HG03558 (cell line): ENCODE data around the gene PLEKHA7.
"Not testable (repeated sequence)": the region's sequence is repeated elsewhere in the genome, so short reads cannot be mapped to it uniquely, and the experiment has no call there.

Experiments
- ATAC-seq: cut with Tn5 transposase; IDR thresholded peaks from one replicate; pipeline ENCODE4 v1.9.1; 2021; ENCODE audit warnings: moderate number of reproducible peaks; ENCODE audit not compliant: unreplicated experiment; ENCODE audit errors: extremely low read depth

The PLEKHA7 gene

GRCh38 chr11:16982256-16982671 lies 31.9 kb downstream of the PLEKHA7 start:
- ATAC-seq, result no peak

DNA sequence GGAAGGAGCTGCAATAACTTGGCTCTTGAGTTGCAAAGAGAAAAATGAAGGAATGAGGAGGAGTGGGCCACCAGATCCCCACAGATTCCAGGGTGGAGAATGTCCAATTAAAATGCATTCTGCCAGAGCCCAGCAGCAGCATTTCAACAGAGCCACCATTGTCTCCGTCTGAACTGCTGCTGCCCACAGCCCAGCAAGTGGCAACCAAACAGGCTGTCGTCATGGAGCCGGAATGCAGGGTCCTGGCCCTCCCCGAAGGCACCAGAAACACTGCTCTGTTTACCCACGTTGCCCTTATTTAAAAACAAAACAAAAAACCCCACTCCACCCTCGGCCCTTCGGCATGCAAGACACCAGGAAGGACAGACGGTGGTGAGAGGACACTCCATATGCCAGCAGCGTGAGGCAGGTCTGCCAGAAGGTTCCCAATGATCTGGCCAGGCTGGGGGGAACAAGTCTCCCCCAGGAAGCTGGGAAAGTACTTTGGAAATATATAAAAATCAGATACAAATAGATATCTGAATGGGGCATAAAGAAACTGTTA lies 32.5 kb downstream of the PLEKHA7 start:
- no peak for ATAC-seq

DNA sequence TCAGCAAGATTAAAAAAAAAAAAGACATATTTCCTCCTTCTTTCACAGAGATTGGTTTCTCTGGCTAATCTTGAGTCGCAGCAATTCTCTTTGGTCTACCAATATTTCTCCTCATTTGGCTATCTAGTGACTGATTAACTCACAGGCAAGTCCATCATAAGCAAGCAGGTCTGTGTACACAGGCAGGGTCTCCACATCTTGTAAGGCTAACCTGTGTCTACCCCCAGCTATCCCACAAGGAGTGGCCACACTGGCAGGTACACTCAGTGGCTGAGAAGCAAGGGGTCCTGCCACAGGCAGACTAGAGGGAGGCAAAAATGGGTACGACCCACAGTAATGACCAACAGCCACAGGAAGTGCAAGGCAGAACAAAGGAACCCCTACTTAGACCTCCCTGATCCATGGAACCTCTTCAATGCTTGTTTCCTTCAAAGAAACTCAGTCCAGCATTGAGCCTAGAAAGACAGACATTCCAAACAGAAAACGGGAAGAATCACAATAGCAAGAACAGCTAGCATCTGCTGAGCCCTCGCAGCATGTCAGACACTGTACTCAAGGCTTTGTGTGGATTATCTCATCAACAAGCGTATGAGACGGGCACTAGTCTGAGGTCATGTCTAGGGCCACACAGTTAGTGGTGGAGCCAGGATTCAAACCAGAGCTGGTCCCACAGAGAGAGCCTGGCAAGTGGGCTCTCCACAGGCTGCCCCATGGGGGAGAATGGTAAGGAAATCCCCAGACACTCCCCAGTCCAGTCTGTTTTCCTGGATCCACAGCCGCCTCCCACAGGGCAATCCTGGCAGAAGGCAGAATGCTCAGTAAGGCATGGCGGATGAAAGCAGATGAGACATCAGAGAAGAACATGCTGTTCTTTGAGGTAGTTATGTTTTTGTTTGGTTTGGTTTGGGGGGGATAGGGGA lies 34.3 kb downstream of the PLEKHA7 start:
- no peak for ATAC-seq

- ATAC-seq, result no peak
These were observed 36.3 kb downstream of the PLEKHA7 start for GRCh38 chr11:16977994-16978315.

- no peak for ATAC-seq
These were observed 36.8 kb downstream of the PLEKHA7 start for GRCh38 chr11:16977136-16977993.

DNA sequence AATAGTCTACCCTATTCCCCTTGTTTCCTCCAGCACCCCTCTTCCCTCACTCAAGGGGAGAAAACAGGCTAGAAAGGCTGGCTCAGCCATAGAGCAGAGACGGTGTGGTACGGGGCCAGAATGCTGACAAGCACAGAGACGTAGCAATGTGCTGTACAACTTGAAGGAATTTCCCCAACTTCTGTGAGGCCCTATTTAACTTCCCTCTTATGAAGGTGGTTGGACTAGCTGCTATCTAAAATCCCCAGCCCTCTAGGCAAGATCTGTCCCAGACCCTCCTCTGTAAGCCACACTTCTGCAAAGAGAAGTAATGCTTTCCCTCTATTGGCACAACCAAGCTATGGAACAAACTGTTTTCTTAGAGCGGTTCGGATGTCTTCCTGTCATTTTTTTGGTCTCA lies 37.8 kb downstream of the PLEKHA7 start:
- ATAC-seq, result no peak

DNA sequence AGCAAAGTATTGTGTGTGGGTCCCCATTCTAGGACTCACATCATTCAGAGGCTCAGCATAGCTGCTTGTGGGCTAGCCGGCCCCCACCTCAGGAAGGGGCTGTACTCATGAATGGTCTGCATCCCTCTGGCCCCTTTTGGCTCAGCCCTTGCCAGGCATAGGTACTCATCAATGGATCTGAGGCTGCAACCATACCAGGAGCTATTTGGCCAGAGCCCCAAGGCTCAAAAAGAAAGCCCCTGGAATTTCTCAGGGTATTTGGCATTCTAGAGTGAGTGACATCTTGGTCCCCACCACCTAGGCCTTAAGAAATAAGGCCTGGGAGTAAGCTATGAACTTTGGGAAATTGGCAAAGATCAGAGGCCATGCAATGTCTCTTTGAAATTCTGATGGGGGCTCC lies 38.3 kb downstream of the PLEKHA7 start:
- ATAC-seq, result no peak

DNA sequence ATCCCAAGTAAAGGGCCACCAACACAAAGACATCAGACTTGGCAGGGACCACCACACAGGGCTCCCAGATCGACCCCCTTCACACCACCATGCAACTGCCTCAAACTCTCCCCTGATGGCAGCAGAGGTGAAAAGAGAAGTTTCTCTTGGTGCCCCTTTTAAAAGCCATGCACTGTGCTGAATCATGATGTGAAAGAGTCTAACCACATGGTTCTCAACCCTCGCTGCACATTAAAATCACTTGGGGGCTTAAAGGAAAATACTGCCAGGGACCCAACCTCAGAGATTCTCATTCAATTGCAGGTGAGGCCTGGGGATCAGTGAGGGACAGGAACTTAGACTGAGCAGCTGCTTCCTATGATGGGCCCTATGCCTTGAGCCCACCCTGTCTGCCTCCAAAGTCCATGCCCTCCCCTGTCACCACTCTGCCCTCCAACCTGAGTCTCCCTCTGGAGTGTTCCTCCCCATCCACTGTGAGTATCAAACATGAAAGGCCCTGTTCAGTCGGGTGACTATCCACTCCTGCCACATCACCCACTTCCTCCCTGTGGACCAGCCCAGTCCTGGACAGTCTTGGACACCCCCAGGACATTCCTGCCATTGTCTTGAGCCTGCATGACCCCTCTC lies 40.8 kb downstream of the PLEKHA7 start:
- ATAC-seq, result no peak

DNA sequence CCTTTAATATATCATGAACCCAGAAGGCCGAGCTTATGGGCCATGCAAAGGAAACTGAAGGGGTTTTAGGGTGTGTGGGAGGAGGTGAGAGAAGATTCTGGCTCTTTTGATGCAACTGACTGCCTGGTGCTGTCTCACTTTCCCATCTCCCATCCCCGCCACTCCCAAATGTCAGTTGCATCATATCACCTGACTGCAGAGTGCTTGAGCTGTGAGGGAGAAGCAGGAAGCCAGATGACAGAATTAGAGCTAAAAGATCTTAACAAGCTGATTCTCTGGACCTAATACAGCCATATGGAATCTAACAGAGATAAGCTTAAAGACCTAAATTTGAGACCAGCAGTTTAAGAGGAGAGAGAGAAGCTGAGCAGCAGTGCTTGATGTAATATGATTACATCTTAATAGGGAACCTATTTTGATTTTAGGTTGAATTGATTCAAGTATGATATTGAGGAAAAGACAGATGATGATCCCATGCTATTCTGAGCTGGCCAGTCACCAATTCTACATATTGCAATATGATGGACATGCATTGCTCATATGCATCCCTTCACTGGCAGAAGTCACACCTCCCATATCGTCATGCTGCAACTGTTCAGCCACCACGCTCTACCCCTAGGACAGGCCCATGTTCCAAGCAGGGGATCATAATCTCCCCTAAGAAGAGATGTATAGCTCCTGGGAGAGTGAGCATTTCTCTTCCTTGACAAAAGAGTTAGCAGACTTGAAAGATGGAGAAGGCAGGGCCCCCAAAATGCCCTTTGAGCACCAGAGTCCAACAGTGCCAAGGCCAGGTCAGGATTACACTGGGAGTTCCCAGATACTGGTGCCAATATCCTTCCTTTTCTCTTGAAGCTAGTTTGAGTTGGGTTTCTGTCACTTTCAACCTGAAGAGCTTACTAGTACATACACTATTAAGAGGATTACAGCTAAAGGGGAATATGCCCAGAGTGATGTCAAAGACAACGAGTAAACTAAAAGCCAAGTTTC lies 44.9 kb downstream of the PLEKHA7 start:
- no peak for ATAC-seq

DNA sequence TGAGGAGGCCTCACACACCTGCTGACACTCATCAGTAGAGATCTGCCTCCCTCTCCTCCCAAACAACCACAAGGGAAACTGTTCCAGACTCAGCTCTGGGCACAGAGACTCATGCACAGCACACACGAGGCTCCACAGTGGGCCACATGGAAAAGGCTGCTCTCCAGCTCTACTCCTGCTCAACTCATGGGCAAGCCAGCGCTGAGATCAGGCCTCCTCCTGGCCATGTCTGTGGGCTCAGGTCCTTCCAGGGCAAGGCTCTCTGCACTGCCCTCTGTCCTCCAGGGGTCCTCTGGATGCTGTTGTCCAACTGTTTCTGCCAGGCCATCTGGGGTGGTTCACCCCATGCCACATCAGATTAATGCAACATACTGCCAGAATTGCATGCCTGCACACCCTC lies 46.0 kb downstream of the PLEKHA7 start:
- no peak for ATAC-seq

- no peak for ATAC-seq
These were observed 47.1 kb downstream of the PLEKHA7 start for GRCh38 chr11:16966930-16967671.

GRCh38 chr11:16964501-16964900 lies 49.7 kb downstream of the PLEKHA7 start:
- no peak for ATAC-seq

DNA sequence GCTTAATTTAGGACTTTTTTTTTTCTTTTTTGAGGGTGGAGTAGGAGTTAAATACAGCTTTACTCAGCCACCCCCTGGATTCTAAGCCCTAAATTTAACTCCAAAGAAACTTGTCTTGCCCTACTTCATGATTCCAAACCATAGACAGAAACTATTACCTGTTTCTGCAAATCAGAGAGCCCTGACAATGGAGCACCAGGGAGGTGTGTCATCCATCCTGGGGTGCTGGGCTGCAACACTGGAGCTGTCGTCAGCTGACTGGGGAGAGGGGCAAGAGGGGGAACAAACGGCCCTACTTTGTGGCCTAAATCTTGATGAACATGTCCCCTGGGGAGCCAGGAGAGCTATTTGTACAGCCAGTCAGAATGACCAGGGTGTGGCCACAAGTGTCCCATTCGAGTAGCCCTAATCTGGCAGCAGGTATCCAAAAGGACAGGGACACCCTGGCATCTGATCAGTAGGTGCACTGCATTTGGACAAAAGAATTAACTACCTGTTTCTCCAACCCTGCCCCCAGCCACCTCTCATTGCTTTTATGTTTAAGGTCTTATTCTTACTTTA lies 50.8 kb downstream of the PLEKHA7 start:
- ATAC-seq, result no peak

DNA sequence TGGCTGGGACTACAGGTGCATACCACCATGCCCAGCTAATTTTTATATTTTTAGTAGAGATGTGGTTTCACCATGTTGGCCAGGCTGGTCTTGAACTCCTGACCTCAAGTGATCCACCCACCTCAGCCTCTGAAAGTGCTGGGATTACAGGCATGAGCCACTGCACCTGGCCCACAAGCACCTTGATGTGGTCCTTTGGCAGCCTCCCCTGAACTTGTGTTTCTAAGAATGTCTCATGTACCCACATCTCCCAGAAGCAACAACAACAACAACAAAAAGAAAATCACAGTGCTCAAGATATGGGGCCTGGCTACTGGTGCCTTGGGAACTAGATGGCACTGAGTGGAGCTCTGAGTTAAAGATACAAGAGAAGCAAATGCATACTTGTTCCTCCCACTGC lies 51.6 kb downstream of the PLEKHA7 start:
- ATAC-seq, result not testable (repeated sequence)

DNA sequence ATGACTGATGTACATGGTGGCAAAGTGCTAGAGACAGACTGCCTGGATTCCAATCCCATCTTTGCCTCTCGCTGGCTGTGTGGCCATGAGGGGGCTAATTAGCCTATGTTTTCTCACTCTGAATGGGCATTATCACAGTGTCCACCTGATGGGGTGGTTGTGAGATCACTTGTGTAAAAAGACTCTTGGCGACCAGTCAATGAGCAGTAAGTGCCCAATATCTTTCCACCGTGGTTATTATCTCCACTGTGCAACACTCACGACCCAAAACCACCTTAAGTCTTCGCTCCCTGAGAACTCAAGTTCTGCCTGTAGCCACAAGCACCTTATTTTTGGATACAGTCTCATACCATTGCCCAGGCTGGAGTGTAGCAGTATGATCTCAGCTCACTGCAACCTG lies 52.1 kb downstream of the PLEKHA7 start:
- ATAC-seq, result no peak

DNA sequence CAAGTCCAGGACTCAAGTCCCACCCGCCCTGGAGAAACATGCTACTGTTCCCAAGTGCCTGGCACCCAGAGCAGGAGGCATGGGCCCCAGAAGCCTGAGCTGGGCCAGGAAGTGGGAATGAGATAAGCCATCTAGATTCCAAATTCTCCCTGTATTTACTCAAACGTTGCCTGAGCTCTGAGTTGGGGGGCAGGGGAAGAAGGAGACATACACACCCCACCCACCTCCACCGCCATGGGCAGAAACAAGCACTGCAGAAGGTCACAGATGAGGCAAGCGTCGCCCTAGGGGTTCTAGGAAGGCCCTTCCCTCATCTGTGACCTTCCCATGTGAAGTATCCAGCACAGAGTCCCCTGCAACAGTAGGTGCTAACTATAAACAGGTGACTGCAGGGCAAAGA lies 54.0 kb downstream of the PLEKHA7 start:
- no peak for ATAC-seq

DNA sequence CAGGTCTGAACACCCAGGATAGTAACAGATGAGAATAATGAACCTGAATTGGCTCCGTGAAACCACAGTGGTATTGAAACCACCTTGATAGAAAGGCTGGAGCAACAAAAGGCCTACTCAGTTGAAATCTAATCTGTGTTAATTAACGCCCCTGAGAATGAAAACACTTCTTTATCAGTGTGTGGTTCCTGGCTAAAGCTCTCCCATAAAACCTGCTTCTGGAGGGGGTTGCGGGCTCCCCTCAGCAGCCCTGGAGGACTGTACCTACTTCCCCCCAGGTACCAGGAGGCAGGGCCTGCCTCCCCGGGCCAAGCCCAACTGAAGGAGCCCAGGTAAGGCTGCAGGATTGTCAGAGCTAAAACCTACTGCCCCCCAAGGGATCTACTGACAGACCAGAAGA lies 54.6 kb downstream of the PLEKHA7 start:
- ATAC-seq, result no peak

DNA sequence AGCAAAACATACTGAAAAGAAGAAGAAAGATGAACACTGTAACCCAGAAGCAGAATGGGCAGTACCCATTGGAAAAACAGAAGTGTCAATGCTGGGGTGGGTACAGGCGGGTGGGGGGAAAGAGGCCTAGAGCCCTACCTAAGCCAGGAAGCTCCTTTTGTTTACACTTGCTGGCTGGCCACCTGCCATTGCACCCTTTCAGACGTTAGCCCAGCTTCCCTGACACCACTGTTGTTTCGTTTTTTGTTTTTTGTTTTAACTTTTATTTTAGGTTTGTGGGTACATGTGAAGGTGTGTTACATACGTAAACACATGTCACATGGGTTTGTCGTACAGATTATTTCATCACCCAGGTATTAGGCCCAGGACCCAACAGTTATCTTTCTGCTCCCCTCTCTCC lies 55.4 kb downstream of the PLEKHA7 start:
- ATAC-seq, result no peak
